Metanephros (tissue), 2 donors: Measurements from ENCODE around the gene ZNF37A. TPM values are rescaled to one million over a fixed set of nuclear protein-coding genes. Genes with fewer than 3 reads are reported as not detected.

Source experiments
- small RNA-seq: library from RNA; depleted of rRNA; stranded (forward); fragments of <200 nt; gene quantifications from one replicate; pipeline ENCODE3, GENCODE V24; 2014; ENCODE audit warnings: low replicate concordance
- total RNA-seq: library from RNA; depleted of rRNA; stranded (reverse); fragments of >200 nt; gene quantifications from one replicate; pipeline ENCODE4 v1.2.3, GENCODE V29; 2014

Gene ZNF37A
- total RNA-seq: 15.7 TPM

GRCh38 chr10:38094158-38094926 lies at the start of gene ZNF37A:
Gene ZNF37A (plus strand): TSS chr10:38094337. CDS start chr10:38096618, 2,281 bp downstream.

Small RNA genes lying within 50 kb of the gene (small RNA-seq; reads per million reads assigned to genes)
- gene AL117339.2 (not detected), gene AL161931.1 (not detected), gene FXYD6P2 (not detected)

Other genes with a start within 250 kb of the ZNF37A start
- gene ZNF248, start 236.7 kb upstream of the ZNF37A start, total RNA-seq: 22.9 TPM
- gene ZNF25, start 117.7 kb upstream of the ZNF37A start, total RNA-seq: 13.0 TPM
- gene ZNF33A, start 83.7 kb upstream of the ZNF37A start, total RNA-seq: 42.4 TPM